ENCODE data around the gene CEP112. TPM values are rescaled to one million over a fixed set of nuclear protein-coding genes. Genes with fewer than 3 reads are reported as not detected.

The CEP112 gene
- total and polyA plus RNA-seq, 2 of the 13 experiments (the other 11 are each of a cell fraction or from before 2014, with no cell fraction given), result 1.2 to 3.4 TPM

- TF ChIP-seq AHDC1 (CRISPR knock-in tag; IDR thresholded peaks at IDR 0.05; ENCODE audit: borderline replicate concordance), result peak; percentile 80; the same call in 1 of the 2 replicates
- TF ChIP-seq CREM (IDR thresholded peaks at IDR 0.05), result peak; percentile 74
- no peak for TF ChIP-seq CREM (CRISPR knock-in tag; IDR thresholded peaks at IDR 0.05)
- TF ChIP-seq KDM2A (CRISPR knock-in tag; IDR thresholded peaks at IDR 0.05; ENCODE audit: borderline replicate concordance, low read depth), result peak; percentile 61; the same call in 1 of the 2 replicates
- TF ChIP-seq NR2F1 (CRISPR knock-in tag; IDR thresholded peaks at IDR 0.05), result peak in 1 of 2 experiments; percentile 50; a peak in 1 of 4 replicates
- peak; percentile 47; the same call in 1 of the 2 replicates for TF ChIP-seq ZNF792 (CRISPR knock-in tag; IDR thresholded peaks at IDR 0.05)
- TF ChIP-seq KDM4B (CRISPR knock-in tag; IDR thresholded peaks at IDR 0.05), result 0 out of 2 replicates have a peak, but pooled peaks have one; percentile 35
- TF ChIP-seq ETV5 (CRISPR knock-in tag; IDR thresholded peaks at IDR 0.05; ENCODE audit: borderline replicate concordance), result peak; percentile 55; the same call in 1 of the 2 replicates
- no peak for TF ChIP-seq ZNF460 (CRISPR knock-in tag; IDR thresholded peaks at IDR 0.05; ENCODE audit: borderline replicate concordance)
- TF ChIP-seq HDAC2 (CRISPR knock-in tag; IDR thresholded peaks at IDR 0.05), result peak; percentile 89
- peak in 1 of 2 experiments; percentile 92; a peak in 2 of 4 replicates for TF ChIP-seq EP300 (IDR thresholded peaks at IDR 0.05; ENCODE audit: low read depth in 2 of 2, low read length in 2 of 2)
- TF ChIP-seq EP300 (CRISPR knock-in tag; IDR thresholded peaks at IDR 0.05; ENCODE audit: borderline replicate concordance), result peak; percentile 75
- no peak for TF ChIP-seq ZNF646 (CRISPR knock-in tag; IDR thresholded peaks at IDR 0.05)
- TF ChIP-seq HNRNPH1 (optimal IDR thresholded peaks at IDR 0.05; ENCODE audit: low read depth, low read length), result no peak
- peak; percentile 22; the same call in 1 of the 2 replicates for TF ChIP-seq ZBTB25 (CRISPR knock-in tag; IDR thresholded peaks at IDR 0.05)
Measured at GRCh38 chr17:65750631-65751115, 441.3 kb downstream of the CEP112 start (continued).

Measured in HepG2 (cell line).